Peyer's patch (tissue), 4 donors: ENCODE measurements around the gene KRT40.

ENCODE experiments used
- CTCF ChIP-seq, 6 experiments: fragments of 450-650 bp in 4 of 6; fragments of 200-600 bp in 2 of 6; sonication (generic) in 1 of 6; IDR thresholded peaks; one replicate each; pipeline ENCODE4 v1.5.1; 2017 to 2019; ENCODE audit warnings: antibody characterized with exemption in 6 of 6, mild to moderate bottlenecking in 3 of 6, moderate library complexity in 1 of 6
- POLR2A ChIP-seq, 2 donors: fragments of 450-650 bp; IDR thresholded peaks; one replicate each; pipeline ENCODE4 v1.5.1; 2017; ENCODE audit warnings: antibody characterized with exemption in 2 of 2, mild to moderate bottlenecking in 2 of 2, moderate library complexity in 2 of 2

- TF ChIP-seq CTCF (IDR thresholded peaks at IDR 0.05) (no peak), POLR2A (IDR thresholded peaks at IDR 0.05) (no peak)
Observed at GRCh38 chr17:41010441-41010840, 26.3 kb upstream of the KRT40 start.
